ENCODE results near the gene WIPF3.
A peak's percentile ranks its signal among the peaks of the same experiment; 100 is the strongest.

The WIPF3 gene

GRCh38 chr7:29871787-29872398 lies 65.6 kb downstream of the WIPF3 start:
- peaks cover 2% of the 10 kb centered on the region for H3K27me3 Mint-ChIP-seq
- ATAC-seq (no peak), DNase-seq (no peak)
- H3K36me3 Mint-ChIP-seq (ENCODE audit: low read depth) = no peaks in the 10 kb centered on the region
- no peaks in the 10 kb centered on the region for H3K4me1 Mint-ChIP-seq
- no peaks in the 10 kb centered on the region for H3K9me3 Mint-ChIP-seq
- H3K27ac Mint-ChIP-seq = no peak overlapping the region
- no peak overlapping the region for H3K4me3 Mint-ChIP-seq

GRCh38 chr7:29873644-29874294 lies 67.5 kb downstream of the WIPF3 start:
- Mint-ChIP-seq H3K4me1 (peaks cover 4% of the 10 kb centered on the region), H3K9me3 (no peaks in the 10 kb centered on the region), H3K27ac (no peak overlapping the region), H3K4me3 (no peak overlapping the region), H3K36me3 (ENCODE audit: low read depth) (no peaks in the 10 kb centered on the region), H3K27me3 (peaks cover 8% of the 10 kb centered on the region)
- no peak for DNase-seq
- no peak for ATAC-seq

DNA sequence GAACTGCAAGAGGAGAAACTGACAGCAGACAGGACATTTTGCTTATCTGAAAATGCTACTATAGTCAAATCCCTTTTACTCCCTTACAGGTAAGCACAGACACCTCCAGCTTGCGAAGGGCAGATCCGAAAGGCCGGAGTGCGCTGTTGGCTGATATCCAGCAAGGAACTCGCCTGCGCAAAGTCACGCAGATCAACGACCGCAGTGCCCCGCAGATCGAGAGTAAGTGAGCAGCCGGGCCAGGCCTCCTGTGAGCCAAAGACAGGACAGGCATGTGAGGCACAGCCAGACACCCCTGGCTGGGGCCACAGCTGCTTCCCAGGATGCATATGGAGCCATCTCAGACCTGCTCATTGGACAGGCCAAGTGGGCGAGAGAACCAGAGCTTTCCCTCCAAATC lies 69.4 kb downstream of the WIPF3 start:
- Mint-ChIP-seq H3K36me3 (ENCODE audit: low read depth) (no peaks in the 10 kb centered on the region), H3K9me3 (no peaks in the 10 kb centered on the region), H3K4me3 (no peak overlapping the region), H3K27me3 (peaks cover 10% of the 10 kb centered on the region), H3K4me1 (peaks cover 4% of the 10 kb centered on the region), H3K27ac (no peak overlapping the region)
- DNase-seq (no peak), ATAC-seq (no peak)

GRCh38 chr7:29877196-29877595 lies 70.9 kb downstream of the WIPF3 start:
- Mint-ChIP-seq H3K27me3 (peaks cover 15% of the 10 kb centered on the region), H3K36me3 (ENCODE audit: low read depth) (no peaks in the 10 kb centered on the region), H3K4me3 (no peak overlapping the region), H3K4me1 (peaks cover 6% of the 10 kb centered on the region), H3K27ac (no peak overlapping the region), H3K9me3 (no peaks in the 10 kb centered on the region)
- ATAC-seq (no peak), DNase-seq (no peak)

DNA sequence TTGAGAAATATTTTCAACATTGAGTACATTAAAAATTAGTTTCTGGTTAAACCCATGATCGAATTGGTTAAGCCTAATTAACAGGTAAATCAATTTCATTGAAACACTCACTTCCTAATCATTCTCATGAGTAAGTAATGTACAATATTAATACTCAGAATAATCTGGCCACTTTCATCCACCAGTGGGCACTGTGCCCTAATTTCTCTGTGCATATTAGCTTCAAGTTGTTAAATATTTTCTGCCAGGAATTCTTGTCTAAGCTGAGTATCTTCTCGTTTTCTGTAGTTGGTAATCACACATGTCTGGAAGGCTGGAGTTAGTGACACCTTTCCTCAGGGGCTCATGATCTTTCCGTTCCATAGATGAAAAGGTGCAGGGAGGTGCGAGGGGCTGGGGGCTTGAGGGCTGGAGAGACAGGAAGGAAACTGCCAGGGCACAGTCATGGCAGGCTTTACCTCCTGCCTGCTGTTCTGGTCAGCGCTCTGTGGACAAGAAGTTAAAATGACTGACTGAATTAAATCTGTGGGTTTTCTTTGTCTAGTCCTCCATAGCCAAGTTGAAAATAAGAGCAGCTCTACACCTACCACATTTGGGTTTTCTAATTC lies 71.9 kb downstream of the WIPF3 start:
- Mint-ChIP-seq H3K27ac (no peak overlapping the region), H3K4me1 (peaks cover 12% of the 10 kb centered on the region), H3K27me3 (peaks cover 15% of the 10 kb centered on the region), H3K36me3 (ENCODE audit: low read depth) (no peaks in the 10 kb centered on the region), H3K9me3 (no peaks in the 10 kb centered on the region), H3K4me3 (no peak overlapping the region)
- DNase-seq = peak; percentile 13
- ATAC-seq = no peak

GRCh38 chr7:29879609-29880008 lies 73.3 kb downstream of the WIPF3 start:
- peak; percentile 6 for DNase-seq
- Mint-ChIP-seq H3K9me3 (no peaks in the 10 kb centered on the region), H3K4me1 (peaks cover 15% of the 10 kb centered on the region), H3K36me3 (ENCODE audit: low read depth) (no peaks in the 10 kb centered on the region), H3K27me3 (peaks cover 18% of the 10 kb centered on the region), H3K27ac (no peak overlapping the region), H3K4me3 (no peak overlapping the region)
- peak; percentile 91 for ATAC-seq

GRCh38 chr7:29881724-29882123 lies 75.4 kb downstream of the WIPF3 start:
- no peaks in the 10 kb centered on the region for H3K9me3 Mint-ChIP-seq
- no peaks in the 10 kb centered on the region for H3K36me3 Mint-ChIP-seq (ENCODE audit: low read depth)
- DNase-seq = no peak
- peaks cover 21% of the 10 kb centered on the region for H3K27me3 Mint-ChIP-seq
- H3K27ac Mint-ChIP-seq = no peak overlapping the region
- no peak for ATAC-seq
- no peak overlapping the region for H3K4me3 Mint-ChIP-seq
- peaks cover 18% of the 10 kb centered on the region for H3K4me1 Mint-ChIP-seq

DNA sequence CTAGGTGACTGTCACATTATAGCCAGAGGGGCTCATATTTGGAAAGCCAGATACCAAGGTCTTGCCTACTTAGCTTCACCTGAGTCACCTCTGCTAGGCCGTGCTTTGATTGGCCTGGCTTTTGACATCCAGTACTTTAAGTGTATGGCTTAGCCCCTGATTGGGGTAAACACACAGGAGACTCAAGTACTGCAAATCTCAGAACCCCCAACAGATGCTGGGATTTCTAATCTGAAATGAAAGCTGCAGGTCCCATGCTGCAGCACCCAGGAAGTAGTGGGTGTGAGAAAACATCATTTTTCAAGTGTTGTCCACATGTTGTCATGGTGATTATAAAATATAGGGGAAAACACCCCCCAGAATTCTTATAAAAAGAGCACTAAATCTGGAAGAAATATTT lies 76.2 kb downstream of the WIPF3 start:
- H3K27ac Mint-ChIP-seq = no peak overlapping the region

GRCh38 chr7:29883462-29884398 lies 77.4 kb downstream of the WIPF3 start:
- DNase-seq (no peak), ATAC-seq (no peak)
- Mint-ChIP-seq H3K4me3 (no peak overlapping the region), H3K27me3 (peaks cover 15% of the 10 kb centered on the region), H3K4me1 (peaks cover 15% of the 10 kb centered on the region), H3K27ac (no peak overlapping the region), H3K36me3 (ENCODE audit: low read depth) (no peaks in the 10 kb centered on the region), H3K9me3 (no peaks in the 10 kb centered on the region)

More for the DNA sequence above, 76.2 kb downstream of the WIPF3 start:
- no peak for DNase-seq
- no peak for ATAC-seq
- no peaks in the 10 kb centered on the region for H3K36me3 Mint-ChIP-seq (ENCODE audit: low read depth)
- H3K9me3 Mint-ChIP-seq = no peaks in the 10 kb centered on the region
- peaks cover 18% of the 10 kb centered on the region for H3K4me1 Mint-ChIP-seq
- H3K27me3 Mint-ChIP-seq = peaks cover 21% of the 10 kb centered on the region
- H3K4me3 Mint-ChIP-seq = no peak overlapping the region

DNA sequence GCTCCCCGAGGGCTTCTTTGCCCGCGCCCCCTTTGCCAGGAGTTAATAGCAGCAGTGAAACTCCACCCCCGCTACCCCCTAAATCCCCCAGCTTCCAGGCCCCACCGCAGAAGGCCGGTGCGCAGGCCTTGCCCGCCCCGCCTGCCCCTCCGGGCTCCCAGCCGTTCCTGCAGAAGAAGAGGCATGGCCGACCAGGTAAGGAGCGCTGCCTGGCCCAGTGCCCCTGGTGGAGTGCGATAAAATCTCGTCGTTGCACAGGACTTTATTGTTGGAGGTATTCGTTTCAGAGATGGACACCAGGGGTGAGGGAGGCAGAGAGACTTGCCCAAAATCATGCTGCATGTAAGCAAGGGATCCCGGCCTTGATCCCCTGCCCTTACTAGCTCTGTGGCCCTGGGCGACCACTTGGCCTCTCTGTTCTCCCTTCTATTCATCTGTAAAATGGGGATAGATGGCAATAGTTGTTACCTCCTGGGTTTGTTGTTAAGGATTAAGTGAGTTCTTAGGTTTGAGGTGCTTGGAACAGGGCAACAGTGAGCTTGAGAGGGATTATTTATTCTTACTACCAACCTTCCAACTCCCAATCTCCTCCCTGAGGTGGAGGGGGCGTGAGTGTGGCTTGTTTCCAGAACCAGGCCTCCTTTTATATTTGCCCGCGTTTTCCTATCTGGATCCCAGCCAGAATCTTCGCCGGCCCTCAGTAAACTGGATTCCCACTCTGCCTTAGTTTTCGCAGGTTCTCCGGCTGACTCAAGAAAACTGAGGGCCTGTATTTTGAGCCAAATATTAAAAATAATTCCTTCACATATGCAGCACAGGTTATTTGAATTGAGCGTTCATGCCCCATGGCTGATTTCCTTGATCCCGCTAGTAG lies 78.3 kb downstream of the WIPF3 start:
- Mint-ChIP-seq H3K36me3 (ENCODE audit: low read depth) (no peaks in the 10 kb centered on the region), H3K27ac (no peak overlapping the region), H3K9me3 (no peaks in the 10 kb centered on the region), H3K27me3 (peaks cover 13% of the 10 kb centered on the region), H3K4me1 (peaks cover 15% of the 10 kb centered on the region), H3K4me3 (no peak overlapping the region)
- ATAC-seq = no peak
- DNase-seq = no peak

DNA sequence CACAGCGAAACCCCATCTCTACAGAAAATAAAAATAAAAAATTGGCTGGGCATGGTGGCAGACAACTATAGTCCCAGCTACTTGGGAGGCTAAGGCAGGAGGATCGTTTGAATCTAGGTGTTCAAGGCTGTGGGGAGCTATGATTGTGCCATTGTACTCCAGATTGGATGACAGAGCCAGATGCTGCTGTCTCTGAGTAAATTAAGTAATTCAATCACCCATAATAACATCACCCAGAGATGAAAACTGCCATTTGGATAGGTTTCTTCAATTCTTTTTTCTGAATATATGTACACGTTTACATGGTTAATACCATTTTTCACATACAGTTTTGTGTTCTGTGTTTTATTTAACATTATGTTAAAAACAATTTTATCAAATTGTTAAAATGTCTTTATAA lies 79.3 kb downstream of the WIPF3 start:
- ATAC-seq = no peak
- no peaks in the 10 kb centered on the region for H3K36me3 Mint-ChIP-seq (ENCODE audit: low read depth)
- H3K4me3 Mint-ChIP-seq = no peak overlapping the region
- H3K4me1 Mint-ChIP-seq = peaks cover 15% of the 10 kb centered on the region
- H3K9me3 Mint-ChIP-seq = no peaks in the 10 kb centered on the region
- H3K27me3 Mint-ChIP-seq = peaks cover 13% of the 10 kb centered on the region
- DNase-seq = no peak
- no peak overlapping the region for H3K27ac Mint-ChIP-seq

DNA sequence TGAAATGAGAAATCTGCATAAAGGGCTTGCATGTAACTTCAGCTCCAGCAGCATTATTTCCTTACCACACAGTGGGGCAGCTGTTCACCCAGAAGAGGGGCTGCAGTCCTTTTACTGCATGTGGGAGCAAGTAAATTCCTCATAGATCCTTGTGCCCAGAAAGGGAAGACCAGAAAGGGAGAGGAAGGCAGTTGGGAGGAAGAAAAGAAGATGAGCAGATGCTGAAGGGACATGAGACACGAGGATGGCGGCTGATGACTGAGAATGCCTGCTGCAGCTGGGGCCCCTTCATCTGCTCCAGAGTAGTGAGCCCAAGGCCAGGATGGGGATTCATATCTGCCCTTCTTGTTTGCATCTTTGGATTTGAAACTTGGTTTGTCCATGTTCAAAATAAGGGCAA lies 80.5 kb downstream of the WIPF3 start:
- H3K9me3 Mint-ChIP-seq = no peaks in the 10 kb centered on the region
- no peak overlapping the region for H3K27ac Mint-ChIP-seq
- H3K4me3 Mint-ChIP-seq = no peak overlapping the region
- ATAC-seq (no peak), DNase-seq (no peak)
- H3K4me1 Mint-ChIP-seq = peaks cover 14% of the 10 kb centered on the region
- H3K27me3 Mint-ChIP-seq = peaks cover 9% of the 10 kb centered on the region
- no peaks in the 10 kb centered on the region for H3K36me3 Mint-ChIP-seq (ENCODE audit: low read depth)

GRCh38 chr7:29888006-29888405 lies 81.7 kb downstream of the WIPF3 start:
- Mint-ChIP-seq H3K27me3 (peaks cover 7% of the 10 kb centered on the region), H3K27ac (no peak overlapping the region), H3K4me3 (no peak overlapping the region), H3K36me3 (ENCODE audit: low read depth) (no peaks in the 10 kb centered on the region), H3K9me3 (no peaks in the 10 kb centered on the region), H3K4me1 (peaks cover 8% of the 10 kb centered on the region)
- no peak for DNase-seq
- no peak for ATAC-seq

DNA sequence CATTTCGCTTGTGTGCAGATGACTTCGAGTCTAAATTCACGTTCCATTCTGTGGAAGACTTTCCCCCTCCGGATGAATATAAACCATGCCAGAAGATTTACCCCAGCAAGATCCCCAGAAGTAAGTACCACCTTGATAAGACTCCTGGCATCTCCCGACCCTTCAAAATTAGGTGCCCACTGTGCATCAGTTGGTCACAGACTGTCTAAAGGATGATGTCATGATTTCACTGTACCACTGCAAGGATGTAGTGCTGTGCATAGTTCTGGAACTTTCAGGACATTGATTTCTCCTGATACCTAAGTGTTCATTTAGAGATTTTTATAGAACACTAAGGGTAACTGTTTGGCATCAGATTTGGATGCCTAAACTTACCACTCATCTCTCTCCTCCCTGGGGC lies 83.0 kb downstream of the WIPF3 start:
- H3K36me3 Mint-ChIP-seq (ENCODE audit: low read depth) = no peaks in the 10 kb centered on the region
- peaks cover 3% of the 10 kb centered on the region for H3K4me1 Mint-ChIP-seq
- no peak overlapping the region for H3K27ac Mint-ChIP-seq
- no peak overlapping the region for H3K4me3 Mint-ChIP-seq
- DNase-seq (no peak), ATAC-seq (no peak)
- H3K27me3 Mint-ChIP-seq = peaks cover 7% of the 10 kb centered on the region
- no peaks in the 10 kb centered on the region for H3K9me3 Mint-ChIP-seq

Measured in activated naive CD8-positive, alpha-beta T cell treated with anti-CD3 and anti-CD28 coated beads, Interleukin-2, amount 50 U/mL, for 24 hours (primary cell).